HG02852 (cell line): ENCODE measurements around the gene S100A6.

ENCODE experiments used
- ATAC-seq: cut with Tn5 transposase; IDR thresholded peaks from one replicate; pipeline ENCODE4 v1.9.1; 2021; ENCODE audit warnings: mild to moderate bottlenecking, moderate library complexity; ENCODE audit not compliant: unreplicated experiment

The S100A6 gene

DNA sequence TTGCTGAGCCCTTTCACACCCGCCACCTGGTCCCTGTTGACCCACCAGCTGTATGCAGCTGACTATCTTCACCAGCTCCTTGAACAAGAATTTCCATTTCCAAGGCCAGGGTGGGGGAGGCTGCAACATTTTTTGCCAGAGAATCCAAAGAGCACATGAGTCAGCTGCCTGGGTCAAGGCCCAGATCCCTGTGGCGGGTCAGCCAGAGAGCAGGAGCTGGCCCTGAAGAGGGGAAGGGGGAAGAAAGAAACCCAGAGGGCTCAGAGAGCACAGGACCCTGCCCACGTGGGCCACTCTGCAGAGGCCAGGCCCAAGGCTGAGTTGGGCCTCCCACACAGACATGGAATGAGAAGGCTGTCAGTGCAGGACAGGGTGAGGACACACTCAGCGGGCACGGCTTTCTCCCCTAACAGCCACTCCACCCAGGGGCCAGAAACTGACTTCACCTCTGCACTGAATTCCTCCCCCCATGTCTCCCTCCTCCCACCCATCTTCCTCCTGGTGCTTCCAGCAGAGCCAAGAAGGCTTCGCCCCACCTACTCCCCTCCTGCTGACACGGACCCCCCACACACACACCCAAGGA, 28.9 kb downstream of the S100A6 start:
- no peak for ATAC-seq

DNA sequence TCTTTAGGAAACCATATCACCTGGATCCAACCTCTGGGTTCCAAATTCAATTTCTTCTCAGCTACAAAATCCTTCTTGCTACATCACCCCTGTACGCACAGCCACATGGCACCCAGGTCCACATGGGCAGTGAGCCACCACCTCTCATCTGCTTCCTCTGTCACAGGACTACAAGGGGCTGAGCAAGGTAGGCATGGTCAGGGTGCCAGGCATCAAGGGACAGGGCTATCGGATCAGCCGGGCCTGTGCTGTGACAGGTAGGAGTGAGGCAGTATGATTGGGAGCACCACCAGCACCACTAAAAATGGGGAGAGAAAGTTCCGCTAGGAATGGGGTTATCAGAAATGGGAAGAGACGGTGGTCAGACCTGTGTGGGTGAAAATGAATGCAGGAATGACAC, 29.4 kb downstream of the S100A6 start:
- no peak for ATAC-seq

DNA sequence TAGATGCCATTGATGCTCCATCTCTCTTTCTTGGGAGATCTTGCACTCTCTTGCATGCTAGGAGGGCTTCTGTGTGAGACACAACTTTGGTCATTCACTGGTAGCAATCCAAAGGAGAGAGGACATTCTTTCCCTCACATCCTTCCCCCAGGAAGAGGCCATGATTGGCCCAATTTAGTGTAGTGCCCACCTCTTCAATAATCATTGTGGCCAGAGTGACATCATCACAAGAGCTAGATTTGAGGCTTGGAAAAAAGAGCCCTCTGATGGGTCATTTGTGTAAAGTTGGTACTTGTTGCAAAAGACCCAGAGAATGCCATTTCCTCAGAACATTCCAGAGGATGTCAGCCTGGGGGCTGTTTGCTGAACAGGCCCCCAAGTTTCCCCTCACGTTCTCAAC, 30.2 kb downstream of the S100A6 start:
- no peak for ATAC-seq

DNA sequence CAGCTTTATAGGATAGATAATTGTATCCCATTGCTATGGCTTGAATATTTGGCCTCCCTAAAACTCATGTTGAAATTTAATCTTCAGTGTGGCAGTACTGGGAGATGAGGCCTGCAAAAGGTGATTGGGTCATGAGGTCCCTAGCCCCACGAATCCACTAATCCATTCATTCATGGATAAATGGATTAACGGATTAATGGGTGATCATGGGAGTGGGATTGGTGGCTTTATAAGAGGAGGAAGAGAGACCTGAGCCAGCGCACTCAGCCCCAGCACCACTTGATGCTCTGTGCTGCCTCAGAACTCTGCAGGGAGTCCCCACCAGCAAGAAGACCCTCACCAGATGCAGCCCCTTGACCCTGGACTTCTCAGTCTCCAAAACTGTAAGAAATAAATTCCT, 32.0 kb downstream of the S100A6 start:
- ATAC-seq = no peak

DNA sequence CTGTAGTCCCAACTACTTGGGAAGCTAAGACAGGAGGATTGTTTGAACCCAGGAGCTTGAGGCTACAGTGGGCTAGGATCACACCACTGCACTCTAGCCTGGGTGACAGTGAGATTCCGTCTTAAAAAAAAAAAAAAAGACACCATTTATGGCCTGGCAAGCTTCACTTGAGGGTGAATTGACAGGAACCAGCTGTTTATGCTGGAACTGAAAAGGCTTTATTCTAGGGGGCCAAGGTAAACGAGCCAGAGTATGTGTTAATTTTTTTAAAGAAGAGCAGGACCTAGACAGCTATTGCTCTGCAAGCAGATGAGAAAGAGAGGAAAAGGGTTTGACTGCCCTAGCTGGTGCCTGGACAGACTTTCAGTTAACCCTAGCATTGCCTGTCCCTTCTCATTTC, 37.0 kb downstream of the S100A6 start:
- no peak for ATAC-seq

DNA sequence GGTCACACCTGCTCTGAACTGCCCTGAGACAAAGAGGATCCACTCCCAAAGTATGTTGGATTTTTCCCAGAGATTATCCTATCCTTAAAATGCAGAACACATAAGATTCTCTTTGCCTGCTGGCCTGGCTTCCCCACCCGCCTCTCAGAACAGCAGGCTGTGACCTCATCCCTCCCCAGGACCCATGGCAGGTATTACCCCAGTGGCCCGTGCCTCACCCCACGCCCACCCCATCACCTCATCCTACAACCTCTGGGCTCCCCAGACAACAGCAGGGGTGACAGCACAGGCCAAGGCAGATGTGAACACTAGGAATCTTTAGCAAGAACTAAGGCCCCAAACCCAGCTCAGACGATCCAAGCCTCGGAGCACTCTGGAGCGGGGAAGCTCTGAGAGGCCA, 40.3 kb downstream of the S100A6 start:
- no peak for ATAC-seq

DNA sequence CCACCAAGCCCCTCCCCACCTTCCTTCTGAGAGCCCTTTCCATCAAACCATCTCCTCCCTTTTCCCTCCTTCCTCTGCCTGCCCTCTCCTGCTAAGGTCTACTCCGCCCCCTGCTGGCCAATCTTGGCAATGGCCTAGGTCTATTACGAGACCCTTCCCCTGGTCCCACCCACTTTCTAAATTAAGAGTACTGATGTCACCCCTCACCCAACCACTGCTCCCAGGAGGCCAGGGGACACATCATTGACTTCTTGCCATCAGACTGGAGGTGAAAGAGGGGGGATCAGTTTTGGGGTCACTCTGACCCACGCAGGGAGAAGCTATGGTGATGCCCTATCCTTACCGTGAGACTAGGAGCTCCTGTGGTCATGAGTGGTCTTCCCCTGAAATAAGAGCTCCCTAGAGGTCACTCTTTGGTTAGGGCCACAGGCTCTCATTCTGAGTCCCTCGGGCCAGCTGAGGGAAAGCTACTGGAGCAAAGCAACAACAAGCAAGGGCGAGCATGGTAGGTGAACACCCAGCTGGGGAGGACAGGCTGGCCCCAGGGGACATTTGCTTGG, 40.7 kb downstream of the S100A6 start:
- no peak for ATAC-seq

DNA sequence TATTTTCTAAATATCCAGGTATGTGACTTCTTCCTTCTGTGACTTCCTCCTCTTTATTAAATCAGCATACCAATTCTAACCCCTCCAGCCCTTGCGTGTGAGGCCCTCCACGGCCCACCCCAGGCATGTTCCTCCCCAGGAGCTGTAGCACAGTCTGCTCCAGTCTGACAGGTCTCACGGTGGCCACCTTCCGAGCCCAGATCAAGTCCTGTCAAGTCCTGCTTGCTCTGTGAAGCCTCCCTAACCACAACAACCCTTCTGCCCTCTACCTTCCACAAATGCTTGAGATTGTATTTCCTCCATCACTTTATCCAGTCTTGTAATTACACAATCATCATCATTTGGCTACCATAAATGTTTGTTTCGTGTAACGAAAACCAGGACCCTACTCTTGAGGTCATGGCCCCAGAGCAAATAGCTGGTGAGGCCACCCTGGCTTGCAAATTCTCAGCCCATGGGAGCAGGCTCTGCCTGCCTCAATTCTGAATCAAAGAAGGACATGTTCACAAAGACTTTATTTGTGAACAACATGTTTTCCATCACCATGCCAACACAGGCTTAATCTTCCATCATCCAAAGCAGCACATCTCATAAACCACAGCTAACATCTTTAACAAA, 42.3 kb downstream of the S100A6 start:
- no peak for ATAC-seq

DNA sequence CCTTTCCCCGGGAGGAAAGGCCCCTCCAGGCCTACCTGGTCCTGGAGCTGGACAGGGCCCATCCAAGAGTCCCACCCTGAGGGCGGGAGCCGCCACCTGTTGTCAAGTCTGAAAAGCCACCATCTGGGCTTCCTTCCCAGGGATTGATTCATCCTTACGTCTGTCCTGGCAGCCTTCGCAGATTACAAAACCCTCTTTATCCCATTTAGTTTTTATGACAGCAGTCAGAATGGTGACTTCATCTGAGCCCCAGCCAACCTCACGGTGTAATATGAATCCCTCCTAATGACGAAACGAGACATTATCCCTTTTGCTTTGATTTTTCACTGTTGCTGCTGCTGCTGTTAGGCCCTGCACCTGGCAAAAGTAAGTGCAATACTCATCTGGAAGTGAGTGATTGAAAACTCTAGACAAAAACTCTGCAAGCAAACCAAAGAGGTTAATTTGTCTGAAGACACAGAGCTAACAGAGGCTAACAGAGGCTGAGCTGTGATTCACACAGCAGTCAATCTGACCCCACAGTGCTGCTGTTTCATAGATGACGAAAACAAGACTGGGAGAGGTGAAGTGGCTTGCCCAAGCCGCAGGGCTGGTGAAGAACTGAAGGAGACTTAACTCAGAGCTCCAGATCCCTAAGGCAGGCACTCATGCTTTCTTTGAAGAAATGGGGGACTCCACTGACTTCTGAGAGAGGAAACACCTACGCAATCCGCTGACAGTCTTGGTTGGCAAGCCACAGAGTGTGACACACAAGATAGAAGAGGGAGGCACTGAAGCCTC, 45.3 kb downstream of the S100A6 start:
- ATAC-seq = no peak

DNA sequence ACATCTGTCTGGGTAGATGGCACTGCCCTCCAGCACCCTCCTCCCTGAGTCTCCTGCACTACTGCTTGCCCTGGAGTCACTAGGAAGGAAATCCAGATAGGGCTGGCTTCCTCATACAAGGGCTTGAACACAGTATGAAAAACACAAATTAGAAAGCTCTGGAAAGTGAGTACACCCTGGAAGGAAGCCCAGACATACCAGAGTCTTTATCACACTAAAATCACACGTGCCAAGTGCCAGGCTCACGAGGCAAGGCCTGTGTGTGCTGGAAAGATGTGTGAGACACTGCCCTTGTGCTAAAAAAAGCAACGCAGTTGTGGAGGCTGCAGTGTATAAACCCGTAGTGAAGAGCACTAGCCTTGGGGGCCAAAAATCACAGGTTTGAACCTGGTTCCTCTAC, 47.1 kb downstream of the S100A6 start:
- no peak for ATAC-seq

DNA sequence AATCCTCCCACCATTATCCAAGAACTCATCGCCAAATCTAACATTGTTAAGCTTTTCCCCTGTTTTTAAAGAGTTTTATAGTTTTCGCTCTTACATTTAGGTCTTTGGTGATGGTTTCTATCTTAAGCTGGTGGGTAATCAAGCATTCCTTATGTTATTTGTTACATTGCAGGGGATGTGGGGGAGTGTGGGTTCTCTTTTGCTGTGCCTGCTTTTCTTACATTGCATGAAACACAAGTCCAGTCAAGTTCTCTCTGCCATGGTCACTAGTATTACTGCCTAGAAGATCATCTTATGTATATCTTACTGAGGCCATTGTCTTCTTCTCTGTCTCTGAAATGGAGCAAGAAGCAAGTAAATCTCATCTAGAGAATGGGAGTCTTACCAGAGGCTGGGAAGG, 48.1 kb downstream of the S100A6 start:
- ATAC-seq = no peak

DNA sequence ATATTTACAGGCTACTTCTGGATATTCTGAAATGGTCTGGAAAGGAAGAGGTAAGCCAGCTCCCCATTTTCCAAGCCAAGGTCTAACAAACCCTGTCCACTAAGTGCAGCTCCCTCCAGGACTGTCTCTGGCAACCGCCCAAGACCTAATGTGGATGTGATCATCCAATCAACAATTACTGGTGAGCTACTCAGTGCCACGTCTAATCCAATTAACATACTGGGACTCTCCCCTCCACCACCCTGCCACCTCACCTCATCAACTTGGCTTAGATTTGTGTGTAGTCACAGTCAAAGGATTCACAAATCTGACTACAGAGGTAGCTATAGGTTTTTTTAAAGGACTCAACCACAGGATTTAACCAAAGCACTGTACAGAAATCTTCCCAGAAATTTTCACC, 49.9 kb downstream of the S100A6 start:
- no peak for ATAC-seq
